K562 (cell line): ENCODE measurements around the gene TMCO2. TPM values are rescaled to one million over a fixed set of nuclear protein-coding genes. Genes with fewer than 3 reads are reported as not detected.
A peak's percentile ranks its signal among the peaks of the same experiment; 100 is the strongest.

Experiments used
- ADNP ChIP-seq: fragments of 200-800 bp; sonication (Bioruptor generic); IDR thresholded peaks from 2 replicates; pipeline ENCODE4 v1.6.1; 2016; ENCODE audit warnings: missing genetic modification characterization, missing compliant biosample characterization
- BRD9 ChIP-seq: fragments of 450-650 bp; IDR thresholded peaks from 2 replicates; pipeline ENCODE4 v1.6.1; 2018; ENCODE audit warnings: low read depth; ENCODE audit not compliant: partially characterized antibody
- DMBX1 ChIP-seq: fragments of 250-450 bp; sonication (Bioruptor Pico); IDR thresholded peaks from 2 replicates; pipeline ENCODE4 v1.8.0; 2022; ENCODE audit warnings: inconsistent platforms, mild to moderate bottlenecking, moderate library complexity, borderline replicate concordance
- GABPA ChIP-seq: fragments of 200-800 bp; sonication (Bioruptor generic); conservative IDR thresholded peaks from 2 replicates; pipeline ENCODE4 v1.6.1; 2016; ENCODE audit warnings: low read depth, missing genetic modification characterization, missing compliant biosample characterization
- HDAC1 ChIP-seq, 2 experiments: fragments of 450-650 bp; IDR thresholded peaks; 2 replicates each; pipeline ENCODE4 v1.6.1; 2016 to 2017; ENCODE audit warnings: inconsistent platforms in 1 of 2, mild to moderate bottlenecking in 1 of 2, moderate library complexity in 1 of 2
- HDGF ChIP-seq: fragments of 450-650 bp; IDR thresholded peaks from 2 replicates; pipeline ENCODE4 v1.6.1; 2016
- RBFOX2 ChIP-seq: fragments of 200-400 bp; formaldehyde crosslinking; IDR thresholded peaks from 2 replicates; pipeline ENCODE4 v1.6.1; 2017; ENCODE audit warnings: low read depth, mild to moderate bottlenecking, low read length, moderate library complexity
- SMAD4 ChIP-seq: fragments of 250-450 bp; sonication (Bioruptor Pico); conservative IDR thresholded peaks from 2 replicates; pipeline ENCODE4 v1.8.0; 2021; ENCODE audit warnings: inconsistent platforms, mild to moderate bottlenecking, moderate library complexity
- SMARCA5 ChIP-seq: fragments of 450-650 bp; IDR thresholded peaks from 2 replicates; pipeline ENCODE4 v1.6.1; 2016
- SP1 ChIP-seq: sonication (generic); formaldehyde crosslinking; IDR thresholded peaks from 2 replicates; pipeline ENCODE4 v1.8.1; 2022; ENCODE audit warnings: mild to moderate bottlenecking, missing genetic modification reagents
- SUPT5H ChIP-seq: fragments of 450-650 bp; IDR thresholded peaks from 2 replicates; pipeline ENCODE4 v1.6.1; 2016
- TAF7 ChIP-seq: fragments of 450-650 bp; IDR thresholded peaks from 2 replicates; pipeline ENCODE4 v1.6.1; 2016; ENCODE audit warnings: missing genetic modification characterization, missing compliant biosample characterization
- ZNF384 ChIP-seq: IDR thresholded peaks from 2 replicates; pipeline ENCODE4 v1.6.1; 2012; ENCODE audit warnings: low read depth, low read length, improper control_type of control experiment
- polyA plus RNA-seq, 8 experiments: library from polyadenylated mRNA; depleted of rRNA in 4 of 8; stranded (reverse) in 5 of 8; unstranded in 3 of 8; fragments of >200 nt; fragmentation: Nextera tagmentation in 2 of 8; fragmentation: Illumina TruSeq in 1 of 8; extraction: Ambion mirVana in 2 of 8; extraction: Trizol in 1 of 8; gene quantifications; 2 replicates each; pipeline versions ENCODE4 v1.2.1 to v1.2.3, GENCODE V29; 2011 to 2014; ENCODE audit warnings: inconsistent platforms in 1 of 8, missing spikeins in 1 of 8
- total RNA-seq, 7 experiments: library from RNA; depleted of rRNA in 6 of 7; stranded (reverse); fragments of >200 nt in 6 of 7; fragmentation: Illumina TruSeq in 2 of 7; extraction: Trizol in 2 of 7; gene quantifications; 2 replicates each; pipeline versions ENCODE4 v1.2.1 to v1.2.3, GENCODE V29; 2011 to 2021; ENCODE audit warnings: low replicate concordance in 1 of 7
- TF ChIP-seq, protein P1 (sequence below): fragments of 450-650 bp; IDR thresholded peaks from 2 replicates; pipeline ENCODE4 v1.6.1; 2017; ENCODE audit warnings: antibody characterized with exemption, mild to moderate bottlenecking
- TF ChIP-seq, protein P2 (sequence below): fragments of 250-450 bp; sonication (Bioruptor Pico); IDR thresholded peaks from 2 replicates; pipeline ENCODE4 v1.4.0; 2020
- TF ChIP-seq, protein P3 (sequence below), 2 experiments: fragments of 450-650 bp; IDR thresholded peaks; 2 replicates each; pipeline ENCODE4 v1.6.1; 2016

Gene TMCO2
- total and polyA plus RNA-seq, 9 of the 15 experiments (the other 6 are each of a cell fraction or from before 2014, with no cell fraction given) = not detected

DNA sequence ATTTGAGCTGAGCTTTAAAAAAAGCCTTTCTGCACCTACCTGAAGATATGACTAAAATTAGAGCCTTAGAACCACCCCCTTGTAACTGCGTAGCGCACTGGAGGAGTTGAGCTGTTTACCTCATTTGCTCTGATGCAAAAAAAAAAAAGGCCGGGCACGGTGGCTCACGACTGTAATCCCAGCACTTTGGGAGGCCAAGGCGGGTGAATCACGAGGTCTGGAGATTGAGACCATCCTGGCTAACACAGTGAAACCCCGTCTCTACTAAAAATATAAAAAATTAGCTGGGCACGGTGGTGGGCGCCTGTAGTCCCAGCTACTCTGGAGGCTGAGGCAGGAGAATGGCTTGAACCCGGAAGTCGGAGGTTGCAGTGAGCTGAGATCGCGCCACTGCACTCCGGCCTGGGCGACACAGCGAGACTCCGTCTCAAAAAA is 26.2 kb upstream of the TMCO2 start (continued):
- 0 out of 2 replicates have a peak, but pooled peaks have one; percentile 37 for TF ChIP-seq GABPA (tag)
- TF ChIP-seq, protein P1, sequence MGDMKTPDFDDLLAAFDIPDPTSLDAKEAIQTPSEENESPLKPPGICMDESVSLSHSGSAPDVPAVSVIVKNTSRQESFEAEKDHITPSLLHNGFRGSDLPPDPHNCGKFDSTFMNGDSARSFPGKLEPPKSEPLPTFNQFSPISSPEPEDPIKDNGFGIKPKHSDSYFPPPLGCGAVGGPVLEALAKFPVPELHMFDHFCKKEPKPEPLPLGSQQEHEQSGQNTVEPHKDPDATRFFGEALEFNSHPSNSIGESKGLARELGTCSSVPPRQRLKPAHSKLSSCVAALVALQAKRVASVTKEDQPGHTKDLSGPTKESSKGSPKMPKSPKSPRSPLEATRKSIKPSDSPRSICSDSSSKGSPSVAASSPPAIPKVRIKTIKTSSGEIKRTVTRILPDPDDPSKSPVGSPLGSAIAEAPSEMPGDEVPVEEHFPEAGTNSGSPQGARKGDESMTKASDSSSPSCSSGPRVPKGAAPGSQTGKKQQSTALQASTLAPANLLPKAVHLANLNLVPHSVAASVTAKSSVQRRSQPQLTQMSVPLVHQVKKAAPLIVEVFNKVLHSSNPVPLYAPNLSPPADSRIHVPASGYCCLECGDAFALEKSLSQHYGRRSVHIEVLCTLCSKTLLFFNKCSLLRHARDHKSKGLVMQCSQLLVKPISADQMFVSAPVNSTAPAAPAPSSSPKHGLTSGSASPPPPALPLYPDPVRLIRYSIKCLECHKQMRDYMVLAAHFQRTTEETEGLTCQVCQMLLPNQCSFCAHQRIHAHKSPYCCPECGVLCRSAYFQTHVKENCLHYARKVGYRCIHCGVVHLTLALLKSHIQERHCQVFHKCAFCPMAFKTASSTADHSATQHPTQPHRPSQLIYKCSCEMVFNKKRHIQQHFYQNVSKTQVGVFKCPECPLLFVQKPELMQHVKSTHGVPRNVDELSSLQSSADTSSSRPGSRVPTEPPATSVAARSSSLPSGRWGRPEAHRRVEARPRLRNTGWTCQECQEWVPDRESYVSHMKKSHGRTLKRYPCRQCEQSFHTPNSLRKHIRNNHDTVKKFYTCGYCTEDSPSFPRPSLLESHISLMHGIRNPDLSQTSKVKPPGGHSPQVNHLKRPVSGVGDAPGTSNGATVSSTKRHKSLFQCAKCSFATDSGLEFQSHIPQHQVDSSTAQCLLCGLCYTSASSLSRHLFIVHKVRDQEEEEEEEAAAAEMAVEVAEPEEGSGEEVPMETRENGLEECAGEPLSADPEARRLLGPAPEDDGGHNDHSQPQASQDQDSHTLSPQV = 0 out of 2 replicates have a peak, but pooled peaks have one; percentile 50
- TF ChIP-seq, protein P2, sequence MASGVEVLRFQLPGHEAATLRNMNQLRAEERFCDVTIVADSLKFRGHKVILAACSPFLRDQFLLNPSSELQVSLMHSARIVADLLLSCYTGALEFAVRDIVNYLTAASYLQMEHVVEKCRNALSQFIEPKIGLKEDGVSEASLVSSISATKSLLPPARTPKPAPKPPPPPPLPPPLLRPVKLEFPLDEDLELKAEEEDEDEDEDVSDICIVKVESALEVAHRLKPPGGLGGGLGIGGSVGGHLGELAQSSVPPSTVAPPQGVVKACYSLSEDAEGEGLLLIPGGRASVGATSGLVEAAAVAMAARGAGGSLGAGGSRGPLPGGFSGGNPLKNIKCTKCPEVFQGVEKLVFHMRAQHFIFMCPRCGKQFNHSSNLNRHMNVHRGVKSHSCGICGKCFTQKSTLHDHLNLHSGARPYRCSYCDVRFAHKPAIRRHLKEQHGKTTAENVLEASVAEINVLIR (CRISPR knock-in tag) = 0 out of 2 replicates have a peak, but pooled peaks have one; percentile 18
- TF ChIP-seq HDGF = 0 out of 2 replicates have a peak, but pooled peaks have one; percentile 80
- 0 out of 2 replicates have a peak, but pooled peaks have one; percentile 51 for TF ChIP-seq SUPT5H
- 0 out of 2 replicates have a peak, but pooled peaks have one; percentile 40 for TF ChIP-seq SMARCA5
- 0 out of 4 replicates have a peak, but pooled peaks of 1 of the 2 experiments have one; percentile 47 for TF ChIP-seq HDAC1 (IDR thresholded peaks at IDR 0.05)
- TF ChIP-seq RBFOX2 = peak; percentile 48
- peak; percentile 76; the same call in 1 of the 2 replicates for TF ChIP-seq ADNP (tag)
- TF ChIP-seq, protein P3, sequence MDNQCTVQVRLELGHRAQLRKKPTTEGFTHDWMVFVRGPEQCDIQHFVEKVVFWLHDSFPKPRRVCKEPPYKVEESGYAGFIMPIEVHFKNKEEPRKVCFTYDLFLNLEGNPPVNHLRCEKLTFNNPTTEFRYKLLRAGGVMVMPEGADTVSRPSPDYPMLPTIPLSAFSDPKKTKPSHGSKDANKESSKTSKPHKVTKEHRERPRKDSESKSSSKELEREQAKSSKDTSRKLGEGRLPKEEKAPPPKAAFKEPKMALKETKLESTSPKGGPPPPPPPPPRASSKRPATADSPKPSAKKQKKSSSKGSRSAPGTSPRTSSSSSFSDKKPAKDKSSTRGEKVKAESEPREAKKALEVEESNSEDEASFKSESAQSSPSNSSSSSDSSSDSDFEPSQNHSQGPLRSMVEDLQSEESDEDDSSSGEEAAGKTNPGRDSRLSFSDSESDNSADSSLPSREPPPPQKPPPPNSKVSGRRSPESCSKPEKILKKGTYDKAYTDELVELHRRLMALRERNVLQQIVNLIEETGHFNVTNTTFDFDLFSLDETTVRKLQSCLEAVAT (IDR thresholded peaks at IDR 0.05) = 0 out of 4 replicates have a peak, but pooled peaks of 1 of the 2 experiments have one; percentile 22
- TF ChIP-seq SP1 (CRISPR knock-in tag) = 0 out of 2 replicates have a peak, but pooled peaks have one; percentile 26
- peak; percentile 43 for TF ChIP-seq BRD9
- peak; percentile 54 for TF ChIP-seq SMAD4 (CRISPR knock-in tag)
- peak; percentile 58; the same call in 1 of the 2 replicates for TF ChIP-seq TAF7 (tag)
- peak; percentile 75; the same call in 1 of the 2 replicates for TF ChIP-seq DMBX1 (CRISPR knock-in tag)
- TF ChIP-seq ZNF384 = peak; percentile 89
